HCT116 (cell line): ENCODE measurements around the gene FAM168B.

Experiments used
- ELF1 ChIP-seq: IDR thresholded peaks from 2 replicates; pipeline ENCODE4 v1.6.1; 2012; ENCODE audit warnings: low read depth, borderline replicate concordance
- EZH2 ChIP-seq: fragments of 200-600 bp; sonication (generic); IDR thresholded peaks from 2 replicates; pipeline ENCODE4 v1.6.1; 2017; ENCODE audit warnings: antibody characterized with exemption, mixed run types
- POLR2A ChIP-seq: IDR thresholded peaks from 2 replicates; pipeline ENCODE4 v1.7.0; 2011; ENCODE audit warnings: borderline replicate concordance; ENCODE audit not compliant: insufficient read depth, insufficient read length; ENCODE audit errors: extremely low read depth
- TCF7L2 ChIP-seq: IDR thresholded peaks from 2 replicates; pipeline ENCODE4 v1.7.0; 2011; ENCODE audit warnings: borderline replicate concordance, inconsistent platforms; ENCODE audit not compliant: insufficient read depth, insufficient read length; ENCODE audit errors: extremely low read depth
- TF ChIP-seq, protein P1 (sequence below): IDR thresholded peaks from 2 replicates; pipeline ENCODE4 v1.6.1; 2012
- TF ChIP-seq, protein P2 (sequence below), 3 experiments: fragments of 200-600 bp in 1 of 3; sonication (generic) in 1 of 3; IDR thresholded peaks in 2 of 3; conservative IDR thresholded peaks in 1 of 3; 2 replicates each; pipeline ENCODE4 v1.5.1; 2012 to 2017; ENCODE audit warnings: low read depth in 2 of 3, low read length in 2 of 3, antibody characterized with exemption in 1 of 3, borderline replicate concordance in 1 of 3, control low read depth in 1 of 3, mild to moderate bottlenecking in 1 of 3, mixed read lengths in 1 of 3, mixed run types in 1 of 3, moderate library complexity in 1 of 3; ENCODE audit not compliant: insufficient read depth in 1 of 3

DNA sequence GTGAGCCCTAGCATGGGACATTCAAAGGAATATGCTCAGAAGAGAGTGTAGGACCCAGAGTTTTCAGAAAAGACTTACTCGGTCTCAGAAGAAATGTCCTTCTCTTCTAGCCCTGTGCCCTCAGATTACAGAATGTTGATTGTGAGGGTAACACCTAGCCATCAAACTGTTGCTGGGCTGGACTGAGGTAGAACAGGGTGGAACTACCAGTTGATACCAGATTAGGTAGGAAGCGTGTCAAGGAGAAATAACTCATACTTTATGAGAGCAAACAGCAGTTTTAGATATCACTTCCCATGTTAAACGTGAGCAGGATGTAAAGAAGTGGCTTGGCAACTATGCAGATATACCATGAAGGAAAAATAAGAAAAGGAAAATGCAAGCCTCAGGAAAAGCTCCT lies 34.7 kb upstream of the FAM168B start:
- TF ChIP-seq, protein P1, sequence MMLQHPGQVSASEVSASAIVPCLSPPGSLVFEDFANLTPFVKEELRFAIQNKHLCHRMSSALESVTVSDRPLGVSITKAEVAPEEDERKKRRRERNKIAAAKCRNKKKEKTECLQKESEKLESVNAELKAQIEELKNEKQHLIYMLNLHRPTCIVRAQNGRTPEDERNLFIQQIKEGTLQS: no peak
- TF ChIP-seq POLR2A (no peak), EZH2 (no peak), TCF7L2 (no peak), ELF1 (no peak)
- TF ChIP-seq, protein P2, sequence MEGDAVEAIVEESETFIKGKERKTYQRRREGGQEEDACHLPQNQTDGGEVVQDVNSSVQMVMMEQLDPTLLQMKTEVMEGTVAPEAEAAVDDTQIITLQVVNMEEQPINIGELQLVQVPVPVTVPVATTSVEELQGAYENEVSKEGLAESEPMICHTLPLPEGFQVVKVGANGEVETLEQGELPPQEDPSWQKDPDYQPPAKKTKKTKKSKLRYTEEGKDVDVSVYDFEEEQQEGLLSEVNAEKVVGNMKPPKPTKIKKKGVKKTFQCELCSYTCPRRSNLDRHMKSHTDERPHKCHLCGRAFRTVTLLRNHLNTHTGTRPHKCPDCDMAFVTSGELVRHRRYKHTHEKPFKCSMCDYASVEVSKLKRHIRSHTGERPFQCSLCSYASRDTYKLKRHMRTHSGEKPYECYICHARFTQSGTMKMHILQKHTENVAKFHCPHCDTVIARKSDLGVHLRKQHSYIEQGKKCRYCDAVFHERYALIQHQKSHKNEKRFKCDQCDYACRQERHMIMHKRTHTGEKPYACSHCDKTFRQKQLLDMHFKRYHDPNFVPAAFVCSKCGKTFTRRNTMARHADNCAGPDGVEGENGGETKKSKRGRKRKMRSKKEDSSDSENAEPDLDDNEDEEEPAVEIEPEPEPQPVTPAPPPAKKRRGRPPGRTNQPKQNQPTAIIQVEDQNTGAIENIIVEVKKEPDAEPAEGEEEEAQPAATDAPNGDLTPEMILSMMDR (IDR thresholded peaks at IDR 0.05 in 2 of 3, conservative IDR thresholded peaks at IDR 0.05 in 1 of 3; ENCODE audit: borderline replicate concordance in 1 of 3, insufficient read depth in 1 of 3, low read depth in 2 of 3, low read length in 2 of 3): no peak
